Epithelial cell of proximal tubule (primary cell): ENCODE results near the gene AKAP6. TPM values are rescaled to one million over a fixed set of nuclear protein-coding genes. Genes with fewer than 3 reads are reported as not detected.

Source experiments
- DNase-seq: peaks from one replicate; pipeline ENCODE4 v3.0.0-alpha.2; 2011; ENCODE audit warnings: low read depth
- H3K4me3 ChIP-seq: 2 replicates; pipeline ENCODE4 v1.5.1; 2011; ENCODE audit warnings: low read depth, mild to moderate bottlenecking, low read length
- CTCF ChIP-seq: conservative IDR thresholded peaks from 2 replicates; pipeline ENCODE4 v1.5.1; 2012; ENCODE audit warnings: low read depth, mild to moderate bottlenecking, low read length
- total RNA-seq: library from RNA; depleted of rRNA; stranded (reverse); fragments of >200 nt; gene quantifications from 2 replicates; pipeline ENCODE4 v1.2.3, GENCODE V29; 2015

The AKAP6 gene
- total RNA-seq, 1 donor from 2014 or later = 4.6 TPM

- no peak for TF ChIP-seq CTCF
- H3K4me3 ChIP-seq = no peak overlapping the region
- DNase-seq = no peak
Observed at GRCh38 chr14:32313844-32314376, 15.2 kb upstream of the AKAP6 start.

- no peak overlapping the region for H3K4me3 ChIP-seq
- TF ChIP-seq CTCF = no peak
- no peak for DNase-seq
Observed at GRCh38 chr14:32318087-32318795, 10.9 kb upstream of the AKAP6 start.

- DNase-seq = no peak
- TF ChIP-seq CTCF = no peak
- H3K4me3 ChIP-seq = no peak overlapping the region
Observed at GRCh38 chr14:32319368-32320049, 9.6 kb upstream of the AKAP6 start.

GRCh38 chr14:32324601-32325000 is 4.5 kb upstream of the AKAP6 start:
- TF ChIP-seq CTCF = no peak
- no peak overlapping the region for H3K4me3 ChIP-seq
- DNase-seq = no peak

- TF ChIP-seq CTCF = no peak
- H3K4me3 ChIP-seq = no peak overlapping the region
- no peak for DNase-seq
Observed at GRCh38 chr14:32327255-32327961, 1.7 kb upstream of the AKAP6 start.

GRCh38 chr14:32329690-32330285 is 690 bp downstream of the AKAP6 start:
- no peak overlapping the region for H3K4me3 ChIP-seq
- DNase-seq = no peak
- TF ChIP-seq CTCF = no peak
